ENCODE measurements around the gene MEN1.

GRCh38 chr11:64810891-64811272 lies 531 bp upstream of the MEN1 start:
- TF ChIP-seq CTCF (IDR thresholded peaks at IDR 0.05): no peak
- TF ChIP-seq POLR2A (IDR thresholded peaks at IDR 0.05): no peak
